T-cell (primary cell): Measurements from ENCODE around the gene TUFT1. TPM values are rescaled to one million over a fixed set of nuclear protein-coding genes. Genes with fewer than 3 reads are reported as not detected.
"Not testable (repeated sequence)": the region's sequence is repeated elsewhere in the genome, so short reads cannot be mapped to it uniquely, and the experiment has no call there.

Experiments used
- ATAC-seq, 4 experiments: fragments of 200-7000 bp in 3 of 4; fragments of 150-1000 bp in 1 of 4; cut with Tn5 transposase; replicated peaks in 1 of 4; 1 replicate in 3 of 4; 2 replicates in 1 of 4; pipeline ENCODE4 v1.10.0; 2021; ENCODE audit warnings: moderate library complexity in 3 of 4, mild to moderate bottlenecking in 2 of 4, moderate number of reproducible peaks in 1 of 4
- CTCF ChIA-PET, 2 donors: fragments of 300-600 bp; sonication (Branson Sonifier 250); formaldehyde crosslinking; loops; one replicate each; lab custom pipeline; 2022; ENCODE audit warnings: antibody characterized with exemption in 2 of 2; lab: Charles Lee
- POLR2A ChIA-PET, 2 donors: fragments of 300-600 bp; sonication (Branson Sonifier 250); formaldehyde crosslinking; loops; one replicate each; lab custom pipeline; 2022; ENCODE audit warnings: antibody characterized with exemption in 2 of 2; lab: Charles Lee
- DNase-seq, 35 experiments: peaks; one replicate each; pipeline versions ENCODE4 v3.0.0 to v3.0.0-alpha.2; 2013 to 2023
- H3K27ac ChIP-seq: one replicate; pipeline ENCODE4 v1.5.1; 2013; ENCODE audit warnings: low read length
- H3K27me3 ChIP-seq, 2 experiments: replicated peaks in 1 of 2; 1 replicate in 1 of 2; 2 replicates in 1 of 2; pipeline versions ENCODE4 v1.6.1 to v1.7.0; 2013; ENCODE audit warnings: low read length in 1 of 2, mixed read lengths in 1 of 2; ENCODE audit not compliant: control insufficient read depth in 2 of 2, insufficient read depth in 2 of 2; ENCODE audit errors: extremely low read depth in 1 of 2
- H3K36me3 ChIP-seq, 2 donors: 1 replicate in 1 of 2; 2 replicates in 1 of 2; pipeline versions ENCODE4 v1.6.1 to v1.7.0; 2013; ENCODE audit warnings: low read length in 1 of 2; ENCODE audit not compliant: control insufficient read depth in 2 of 2, insufficient read depth in 1 of 2; ENCODE audit errors: extremely low read depth in 1 of 2
- H3K4me1 ChIP-seq, 2 experiments: 1 replicate in 1 of 2; 2 replicates in 1 of 2; pipeline versions ENCODE4 v1.6.1 to v1.7.0; 2013; ENCODE audit warnings: low read length in 2 of 2, mixed read lengths in 1 of 2; ENCODE audit not compliant: insufficient read depth in 2 of 2, control insufficient read depth in 1 of 2; ENCODE audit errors: extremely low read depth in 1 of 2
- H3K4me3 ChIP-seq, 2 donors: 1 replicate in 1 of 2; 2 replicates in 1 of 2; pipeline versions ENCODE4 v1.5.1 to v1.7.0; 2013; ENCODE audit warnings: mild to moderate bottlenecking in 2 of 2, low read length in 1 of 2, moderate library complexity in 1 of 2; ENCODE audit not compliant: control insufficient read depth in 1 of 2; ENCODE audit errors: extremely low read depth in 1 of 2
- H3K9me3 ChIP-seq: 2 replicates; pipeline ENCODE4 v1.7.0; 2013
- H3K27ac Mint-ChIP-seq, 2 donors: one replicate each; pipeline ENCODE4 v1.8.0; 2020 to 2021; ENCODE audit warnings: mild to moderate bottlenecking in 2 of 2, mixed read lengths in 2 of 2
- H3K27me3 Mint-ChIP-seq, 2 donors: one replicate each; pipeline ENCODE4 v1.8.0; 2021 to 2022; ENCODE audit warnings: mixed read lengths in 2 of 2
- H3K36me3 Mint-ChIP-seq: one replicate; pipeline ENCODE4 v1.8.0; 2021; ENCODE audit warnings: mixed read lengths
- H3K4me1 Mint-ChIP-seq, 3 donors: one replicate each; pipeline ENCODE4 v1.8.0; 2020 to 2022; ENCODE audit warnings: mixed read lengths in 3 of 3, mild to moderate bottlenecking in 1 of 3
- H3K4me3 Mint-ChIP-seq, 3 donors: one replicate each; pipeline ENCODE4 v1.8.0; 2020 to 2022; ENCODE audit warnings: mild to moderate bottlenecking in 3 of 3, mixed read lengths in 3 of 3, moderate library complexity in 3 of 3
- H3K9me3 Mint-ChIP-seq, 3 donors: one replicate each; pipeline ENCODE4 v1.8.0; 2020 to 2022; ENCODE audit warnings: mixed read lengths in 3 of 3
- WGBS: methylation state at CpG from one replicate; pipeline ENCODE4 v1.1.5; 2013; ENCODE audit warnings: missing lambda C conversion rate; ENCODE audit not compliant: insufficient coverage; 5-methylcytosine and 5-hydroxymethylcytosine counted together
- total RNA-seq, 35 experiments: library from RNA in 6 of 35; stranded (reverse) in 6 of 35; fragments of 120-200 nt in 1 of 35; gene quantifications; one replicate each; pipeline versions ENCODE4 v1.2.1 to v1.2.4 and lab custom pipeline; 2013 to 2026

TUFT1 gene
- total RNA-seq, 5 donors from 2014 or later (not counting 1 experiment from before 2014, with no cell fraction given), result 2.8 to 5.5 (median 4.3) TPM

DNA sequence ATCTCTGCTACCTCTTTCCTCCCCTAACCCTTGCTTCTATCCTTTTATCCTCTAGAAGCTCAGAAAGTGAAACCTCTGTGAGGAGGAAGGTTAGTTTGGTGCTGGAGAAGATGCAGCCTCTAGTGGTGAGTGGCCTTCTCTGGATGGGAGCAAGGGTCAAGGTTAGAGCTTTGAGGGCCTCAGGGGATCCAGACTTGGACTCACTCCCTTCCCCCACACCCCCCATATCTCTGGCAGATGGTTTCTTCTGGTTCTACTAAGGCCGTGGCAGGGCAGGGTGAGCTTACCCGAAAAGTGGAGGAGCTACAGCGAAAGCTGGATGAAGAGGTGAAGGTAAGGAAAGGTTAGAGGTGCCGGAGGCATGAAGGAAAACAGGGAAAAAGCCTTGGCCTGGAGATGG is 19.8 kb upstream of the TUFT1 start:
- H3K4me3 Mint-ChIP-seq, result no peak overlapping the region
- H3K27ac Mint-ChIP-seq, result no peak overlapping the region
- POLR2A ChIA-PET, result interaction anchor here in 1 of 2 donors (0.6 kb wide), 1 partner anchor 26 kb away, joined by 4 read pairs; no protein-coding TSS in a partner anchor
- H3K27me3 Mint-ChIP-seq, result no peaks in the 10 kb centered on the region
- WGBS, result 96% methylated on average over 4 of the region's 4 CpGs
- H3K4me3 ChIP-seq, result no peak overlapping the region
- no peaks in the 10 kb centered on the region for H3K36me3 ChIP-seq
- no peak for DNase-seq
- no peaks in the 10 kb centered on the region for H3K4me1 Mint-ChIP-seq
- H3K27ac ChIP-seq, result no peak overlapping the region
- H3K36me3 Mint-ChIP-seq, result no peaks in the 10 kb centered on the region
- peaks cover 0 to 10% of the 10 kb centered on the region in 2 experiments for H3K27me3 ChIP-seq
- H3K9me3 ChIP-seq, result no peaks in the 10 kb centered on the region
- no peaks in the 10 kb centered on the region for H3K9me3 Mint-ChIP-seq
- no peaks in the 10 kb centered on the region for H3K4me1 ChIP-seq
- no peak for ATAC-seq
- CTCF ChIA-PET, result interaction anchor here (0.6 to 0.8 kb wide), 2 partner anchors 17 to 317 kb away, joined by 4 read pairs; no protein-coding TSS in a partner anchor

DNA sequence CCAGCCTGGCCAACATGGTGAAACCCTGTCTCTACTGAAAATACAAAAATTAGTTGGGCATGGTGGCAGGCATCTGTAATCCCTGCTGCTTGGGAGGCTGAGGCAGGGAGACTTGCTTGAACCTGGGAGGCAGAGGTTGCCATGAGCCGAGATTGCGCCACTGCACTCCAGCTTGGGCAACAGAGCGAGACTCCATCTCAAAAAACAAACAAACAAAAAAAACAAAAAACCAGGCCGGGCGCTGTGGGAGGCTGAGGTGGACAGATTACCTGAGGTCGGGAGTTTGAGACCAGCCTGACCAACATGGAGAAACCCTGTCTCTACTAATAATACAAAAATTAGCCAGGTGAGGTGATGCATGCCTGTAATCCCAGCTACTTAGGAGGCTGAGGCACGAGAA is 17.7 kb upstream of the TUFT1 start:
- not testable (repeated sequence) for H3K9me3 Mint-ChIP-seq, ATAC-seq, H3K4me1 Mint-ChIP-seq, DNase-seq, H3K36me3 Mint-ChIP-seq, H3K27me3 Mint-ChIP-seq, H3K27ac ChIP-seq, H3K36me3 ChIP-seq, H3K4me3 ChIP-seq, H3K27me3 ChIP-seq, H3K9me3 ChIP-seq, H3K4me3 Mint-ChIP-seq, H3K4me1 ChIP-seq, H3K27ac Mint-ChIP-seq
- WGBS, result no CpG with 5 or more reads among the region's 7 CpGs
- CTCF ChIA-PET, result interaction anchor here in 1 of 2 donors (0.6 kb wide), 1 partner anchor 174 kb away, joined by 3 read pairs; no protein-coding TSS in a partner anchor
- POLR2A ChIA-PET, result interaction anchor here in 1 of 2 donors (0.5 kb wide), 1 partner anchor 19 kb away, joined by 3 read pairs; no protein-coding TSS in a partner anchor

DNA sequence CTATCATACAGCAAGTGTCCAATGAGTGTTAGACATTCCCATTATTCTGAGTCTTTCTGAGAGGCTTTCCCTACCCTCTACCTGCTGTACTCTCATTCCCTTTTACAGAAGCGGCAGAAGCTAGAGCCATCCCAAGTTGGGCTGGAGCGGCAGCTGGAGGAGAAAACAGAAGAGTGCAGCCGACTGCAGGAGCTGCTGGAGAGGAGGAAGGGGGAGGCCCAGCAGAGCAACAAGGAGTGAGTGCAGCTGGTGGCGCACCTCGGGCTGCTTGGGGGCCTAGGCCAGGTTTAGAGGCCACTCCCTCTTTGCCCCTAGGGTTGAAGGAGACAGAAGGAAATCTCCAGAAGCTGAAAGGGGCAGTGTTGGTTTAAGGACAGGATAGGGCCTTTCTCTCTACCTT is 16.8 kb upstream of the TUFT1 start:
- ATAC-seq, result no peak
- H3K9me3 ChIP-seq, result no peaks in the 10 kb centered on the region
- Mint-ChIP-seq H3K27ac (no peak overlapping the region), H3K4me1 (no peaks in the 10 kb centered on the region), H3K9me3 (no peaks in the 10 kb centered on the region), H3K36me3 (no peaks in the 10 kb centered on the region), H3K27me3 (no peaks in the 10 kb centered on the region), H3K4me3 (no peak overlapping the region)
- no peak overlapping the region for H3K27ac ChIP-seq
- WGBS, result 79% methylated on average over 3 of the region's 5 CpGs
- no peak for DNase-seq
- H3K4me1 ChIP-seq, result no peaks in the 10 kb centered on the region
- H3K4me3 ChIP-seq, result no peak overlapping the region
- CTCF ChIA-PET, result interaction anchor here in 1 of 2 donors (1.1 kb wide), 1 partner anchor 17 kb away, joined by 3 read pairs; no protein-coding TSS in a partner anchor
- peaks cover 0 to 9% of the 10 kb centered on the region in 2 experiments for H3K27me3 ChIP-seq
- POLR2A ChIA-PET, result no interaction called here
- H3K36me3 ChIP-seq, result no peaks in the 10 kb centered on the region

DNA sequence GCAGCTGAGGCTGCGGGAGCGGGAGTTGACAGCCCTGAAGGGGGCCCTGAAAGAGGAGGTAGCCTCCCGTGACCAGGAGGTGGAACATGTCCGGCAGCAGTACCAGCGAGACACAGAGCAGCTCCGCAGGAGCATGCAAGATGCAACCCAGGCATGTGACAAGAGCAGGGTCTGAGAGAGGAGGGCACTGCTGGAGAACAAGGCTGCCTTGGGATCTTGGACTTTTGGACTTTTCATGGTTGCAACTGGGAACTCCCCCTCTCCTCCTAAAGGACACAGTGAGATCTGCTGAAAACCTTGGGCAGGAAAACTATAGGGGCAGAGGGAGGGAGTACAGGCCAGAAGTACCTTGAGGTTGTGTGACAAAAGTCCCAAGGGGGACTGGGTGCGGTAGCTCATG is 15.4 kb upstream of the TUFT1 start:
- Histone ChIP-seq H3K4me3 (no peak overlapping the region), H3K9me3 (no peaks in the 10 kb centered on the region), H3K27me3 (peaks cover 0 to 6% of the 10 kb centered on the region in 2 experiments), H3K27ac (no peak overlapping the region), H3K36me3 (no peaks in the 10 kb centered on the region), H3K4me1 (no peaks in the 10 kb centered on the region)
- Mint-ChIP-seq H3K27me3 (peaks cover 0 to 3% of the 10 kb centered on the region in 2 donors), H3K9me3 (no peaks in the 10 kb centered on the region), H3K27ac (no peak overlapping the region), H3K36me3 (no peaks in the 10 kb centered on the region), H3K4me3 (no peak overlapping the region), H3K4me1 (no peaks in the 10 kb centered on the region)
- ATAC-seq (no peak), DNase-seq (no peak)
- CTCF ChIA-PET, result no interaction called here
- WGBS, result 83% methylated on average over 3 of the region's 7 CpGs
- POLR2A ChIA-PET, result no interaction called here

DNA sequence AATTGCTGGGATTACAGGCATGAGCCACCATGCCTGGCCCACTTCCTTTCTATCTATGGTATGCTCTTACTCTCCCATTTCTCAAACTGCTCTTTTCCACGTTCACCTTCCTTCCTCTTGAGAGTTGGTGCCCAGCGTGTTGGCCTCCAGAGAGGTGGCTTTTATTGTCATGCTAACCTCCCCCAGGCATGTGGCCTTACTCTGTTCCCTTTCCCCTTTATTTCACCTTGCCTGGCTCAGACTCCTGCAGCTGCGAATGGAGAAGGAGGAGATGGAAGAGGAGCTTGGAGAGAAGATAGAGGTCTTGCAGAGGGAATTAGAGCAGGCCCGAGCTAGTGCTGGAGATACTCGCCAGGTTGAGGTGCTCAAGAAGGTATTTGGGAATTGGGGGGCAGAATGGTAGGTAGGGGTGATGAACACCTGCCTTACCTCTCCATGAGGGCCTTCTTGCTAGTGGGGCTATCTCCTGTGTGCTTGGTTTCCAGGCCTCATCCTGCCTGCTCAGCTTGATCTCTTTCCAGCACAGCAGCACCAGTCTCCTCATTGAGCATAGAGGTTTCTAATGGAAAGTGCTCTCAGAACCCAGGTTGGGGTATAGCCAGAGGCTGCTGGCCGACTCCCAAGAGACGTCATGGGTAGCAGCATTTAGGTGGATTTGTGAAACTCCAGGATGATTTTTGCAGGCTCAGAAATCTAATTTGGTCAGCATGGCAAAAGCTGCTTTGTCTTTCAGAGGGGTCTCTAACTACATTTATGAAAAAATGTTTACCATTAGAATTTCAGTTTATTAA is 13.2 kb upstream of the TUFT1 start:
- Histone ChIP-seq H3K4me1 (no peaks in the 10 kb centered on the region), H3K27ac (no peak overlapping the region), H3K27me3 (peaks cover 0 to 9% of the 10 kb centered on the region in 2 experiments), H3K4me3 (no peak overlapping the region), H3K36me3 (no peaks in the 10 kb centered on the region), H3K9me3 (no peaks in the 10 kb centered on the region)
- DNase-seq, result no peak
- Mint-ChIP-seq H3K27ac (no peak overlapping the region), H3K27me3 (peaks cover 0 to 3% of the 10 kb centered on the region in 2 donors), H3K36me3 (no peaks in the 10 kb centered on the region), H3K9me3 (no peaks in the 10 kb centered on the region), H3K4me1 (no peaks in the 10 kb centered on the region), H3K4me3 (no peak overlapping the region)
- no peak for ATAC-seq
- ChIA-PET CTCF (no interaction called here), POLR2A (no interaction called here)
- WGBS, result 84% methylated on average over 2 of the region's 7 CpGs

DNA sequence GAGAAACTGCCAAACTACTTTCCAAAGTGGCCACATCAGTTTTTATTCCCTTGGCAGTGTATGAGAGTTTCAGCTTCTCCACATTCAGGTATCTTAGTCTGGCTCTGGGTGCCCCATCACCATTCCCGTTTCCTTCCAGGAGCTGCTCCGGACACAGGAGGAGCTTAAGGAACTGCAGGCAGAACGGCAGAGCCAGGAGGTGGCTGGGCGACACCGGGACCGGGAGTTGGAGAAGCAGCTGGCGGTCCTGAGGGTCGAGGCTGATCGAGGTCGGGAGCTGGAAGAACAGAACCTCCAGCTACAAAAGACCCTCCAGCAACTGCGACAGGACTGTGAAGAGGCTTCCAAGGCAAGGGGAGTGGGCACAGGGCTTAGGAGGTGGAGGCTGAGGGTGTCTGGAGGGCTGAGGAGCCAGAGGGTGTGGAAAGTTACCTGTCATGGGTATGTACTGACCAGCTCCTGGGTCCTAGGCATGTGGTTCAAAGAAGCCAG is 10.9 kb upstream of the TUFT1 start:
- Mint-ChIP-seq H3K27ac (no peak overlapping the region), H3K36me3 (no peaks in the 10 kb centered on the region), H3K9me3 (no peaks in the 10 kb centered on the region), H3K4me3 (no peak overlapping the region), H3K4me1 (no peaks in the 10 kb centered on the region), H3K27me3 (peaks cover 0 to 3% of the 10 kb centered on the region in 2 donors)
- H3K36me3 ChIP-seq, result no peaks in the 10 kb centered on the region
- no peaks in the 10 kb centered on the region for H3K9me3 ChIP-seq
- H3K27me3 ChIP-seq, result peaks cover 0 to 6% of the 10 kb centered on the region in 2 experiments
- no peak for ATAC-seq
- ChIA-PET CTCF (no interaction called here), POLR2A (interaction anchor here in 1 of 2 donors (0.6 to 0.9 kb wide), 2 partner anchors 12 to 73 kb away, joined by 3 read pairs; no protein-coding TSS in a partner anchor)
- WGBS, result 98% methylated on average over 5 of the region's 11 CpGs
- no peak overlapping the region for H3K4me3 ChIP-seq
- DNase-seq, result no peak
- H3K4me1 ChIP-seq, result no peaks in the 10 kb centered on the region
- H3K27ac ChIP-seq, result no peak overlapping the region
